BLaER1 (cell line): ENCODE measurements around the gene KAT6B.

ENCODE experiments used
- H3K27ac ChIP-seq: shearing (Covaris generic); formaldehyde crosslinking; 2 replicates; pipeline ENCODE4 v1.8.1; 2022
- H3K27me3 ChIP-seq: shearing (Covaris generic); formaldehyde crosslinking; 2 replicates; pipeline ENCODE4 v1.8.1; 2022
- H3K36me3 ChIP-seq: shearing (Covaris generic); formaldehyde crosslinking; 2 replicates; pipeline ENCODE4 v1.8.1; 2022
- H3K4me1 ChIP-seq: shearing (Covaris generic); formaldehyde crosslinking; 2 replicates; pipeline ENCODE4 v1.8.1; 2022
- H3K4me2 ChIP-seq: shearing (Covaris generic); formaldehyde crosslinking; 2 replicates; pipeline ENCODE4 v1.8.1; 2022
- H3K4me3 ChIP-seq: shearing (Covaris generic); formaldehyde crosslinking; 2 replicates; pipeline ENCODE4 v1.8.1; 2022
- H3K9ac ChIP-seq: shearing (Covaris generic); formaldehyde crosslinking; 2 replicates; pipeline ENCODE4 v1.8.1; 2022
- H3K9me3 ChIP-seq: shearing (Covaris generic); formaldehyde crosslinking; 2 replicates; pipeline ENCODE4 v1.8.1; 2022
- H4K20me1 ChIP-seq: shearing (Covaris generic); formaldehyde crosslinking; 2 replicates; pipeline ENCODE4 v1.8.1; 2022
- Cebpa-rat ChIP-seq: shearing (Covaris generic); IDR thresholded peaks from 2 replicates; pipeline ENCODE4 v1.8.1; 2022

KAT6B gene

DNA sequence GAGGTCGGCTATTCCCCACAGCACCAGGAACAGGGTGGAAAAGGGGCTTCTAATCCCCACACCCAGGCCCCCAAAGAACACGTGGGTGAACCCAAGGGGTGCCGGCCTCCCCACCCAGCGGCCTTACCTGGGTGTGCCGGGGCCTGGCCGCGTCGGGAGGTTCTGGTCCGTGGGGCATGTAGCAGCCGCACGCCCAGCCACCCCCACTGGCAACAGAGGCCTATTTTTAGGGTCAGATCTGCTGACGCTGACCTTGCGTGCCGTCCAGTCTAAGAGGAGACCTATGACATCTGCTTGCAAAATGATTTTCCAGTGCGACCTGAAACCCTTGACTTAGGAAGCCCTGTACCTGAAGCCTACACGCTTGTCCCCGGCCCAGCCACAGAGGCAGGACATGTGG is 247.0 kb downstream of the KAT6B start:
- Histone ChIP-seq H3K9me3 (no peaks in the 10 kb centered on the region; the same call in 1 of the 2 replicates), H3K9ac (no peak overlapping the region), H3K4me2 (no peak overlapping the region), H3K27me3 (no peaks in the 10 kb centered on the region), H3K27ac (no peak overlapping the region), H3K36me3 (no peaks in the 10 kb centered on the region), H3K4me3 (no peak overlapping the region), H3K4me1 (peaks cover 10% of the 10 kb centered on the region), H4K20me1 (no peaks in the 10 kb centered on the region)
- no peak for TF ChIP-seq Cebpa-rat

DNA sequence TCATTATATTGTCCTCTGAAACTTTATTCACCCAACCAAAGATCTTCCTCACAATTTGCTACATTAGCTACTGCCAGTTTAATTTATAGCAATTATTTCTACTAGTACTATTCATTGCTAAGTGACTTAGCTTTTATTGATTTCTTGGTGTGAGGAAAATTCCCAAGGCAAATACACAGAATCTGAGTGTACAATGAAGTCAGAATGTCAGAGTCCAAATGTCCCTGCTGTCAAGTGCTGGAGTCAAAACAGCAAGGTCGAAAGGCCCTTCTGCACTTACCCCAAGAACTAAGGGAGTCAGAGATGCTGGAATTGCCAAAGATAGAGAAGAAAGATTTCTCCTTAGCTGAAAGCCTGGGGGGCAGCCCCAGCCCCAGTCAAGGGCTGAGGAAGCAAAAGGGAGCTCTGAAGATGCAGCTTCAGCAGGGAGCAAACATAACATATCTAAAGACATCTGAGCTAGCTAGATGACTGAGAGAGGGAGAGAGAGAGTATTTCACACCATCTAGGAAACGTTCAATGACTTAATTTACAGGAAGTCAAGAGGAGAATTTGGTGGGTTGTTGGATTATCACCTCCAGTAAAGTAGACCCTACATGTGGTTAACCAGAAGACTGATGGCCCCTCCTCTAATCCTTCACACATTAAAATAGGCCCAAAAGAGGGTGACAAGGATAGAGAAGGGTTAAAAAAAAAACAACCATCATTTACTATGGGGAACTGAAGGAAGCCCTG is 248.5 kb downstream of the KAT6B start:
- no peak overlapping the region for H3K27ac ChIP-seq
- no peaks in the 10 kb centered on the region for H3K36me3 ChIP-seq
- H3K27me3 ChIP-seq = no peaks in the 10 kb centered on the region
- H4K20me1 ChIP-seq = no peaks in the 10 kb centered on the region
- no peak overlapping the region for H3K4me2 ChIP-seq
- H3K4me1 ChIP-seq = peaks cover 4% of the 10 kb centered on the region; the same call in 1 of the 2 replicates
- H3K9me3 ChIP-seq = no peaks in the 10 kb centered on the region; the same call in 1 of the 2 replicates
- no peak overlapping the region for H3K4me3 ChIP-seq
- H3K9ac ChIP-seq = no peak overlapping the region
- TF ChIP-seq Cebpa-rat = no peak

DNA sequence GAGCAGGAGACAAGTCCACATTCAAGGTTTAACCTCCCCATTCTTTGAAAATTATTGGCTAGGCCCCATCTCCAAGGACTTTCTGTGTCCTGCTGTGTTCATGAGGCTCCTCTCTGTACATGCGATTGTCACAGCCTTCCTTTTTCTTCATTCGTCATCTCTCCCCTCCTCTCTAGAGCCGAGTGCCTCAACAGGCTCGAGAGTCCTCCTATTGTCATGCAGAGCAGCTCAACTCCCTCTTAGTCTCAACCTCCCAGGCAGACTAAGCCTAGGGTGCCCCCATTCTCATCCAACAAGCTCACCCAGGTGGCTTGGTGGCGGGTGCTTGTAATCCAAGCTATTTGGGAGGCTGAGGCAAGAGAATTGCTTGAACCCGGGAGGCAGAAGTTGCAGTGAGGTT is 249.9 kb downstream of the KAT6B start:
- Histone ChIP-seq H3K27me3 (no peaks in the 10 kb centered on the region), H3K27ac (no peak overlapping the region), H3K9me3 (no peaks in the 10 kb centered on the region), H3K36me3 (no peaks in the 10 kb centered on the region), H3K4me3 (no peak overlapping the region), H3K4me2 (no peak overlapping the region), H4K20me1 (no peaks in the 10 kb centered on the region), H3K9ac (no peak overlapping the region), H3K4me1 (no peaks in the 10 kb centered on the region)
- TF ChIP-seq Cebpa-rat = no peak

DNA sequence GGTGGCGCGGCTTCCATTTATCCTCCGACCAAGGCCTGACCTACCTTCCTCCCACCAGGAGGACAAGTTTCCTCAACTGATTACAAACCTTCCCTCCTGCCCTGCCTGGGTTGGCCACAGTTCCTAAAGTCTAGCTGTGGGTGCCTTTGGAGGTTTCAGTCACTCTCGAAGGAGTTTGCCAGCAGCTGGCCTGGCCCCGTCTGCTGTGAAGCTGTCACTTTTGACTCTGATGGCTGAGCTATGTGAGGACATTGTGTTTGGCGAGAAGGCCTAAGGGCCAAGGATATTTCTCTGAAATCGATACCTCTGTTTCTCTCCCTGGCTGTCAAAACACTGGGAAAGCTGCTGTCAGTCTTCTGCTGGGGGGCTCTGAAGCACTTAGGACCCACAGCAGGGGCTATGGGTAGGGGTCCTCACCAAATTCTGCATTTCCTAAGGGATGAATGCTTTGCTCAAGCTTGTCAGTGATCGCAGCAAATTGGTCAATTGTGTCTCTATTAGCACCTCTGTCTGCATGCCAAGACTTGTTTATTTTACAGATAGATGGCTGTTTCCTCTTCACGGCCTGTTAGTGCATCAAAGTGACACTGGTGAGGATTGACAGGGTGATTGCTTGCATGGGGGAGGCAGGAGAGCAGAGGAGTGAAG is 253.2 kb downstream of the KAT6B start:
- H3K4me1 ChIP-seq = peaks cover 8% of the 10 kb centered on the region
- no peaks in the 10 kb centered on the region for H4K20me1 ChIP-seq
- no peaks in the 10 kb centered on the region for H3K36me3 ChIP-seq
- H3K4me2 ChIP-seq = no peak overlapping the region
- no peak overlapping the region for H3K9ac ChIP-seq
- no peak for TF ChIP-seq Cebpa-rat
- H3K27ac ChIP-seq = no peak overlapping the region
- no peaks in the 10 kb centered on the region for H3K9me3 ChIP-seq
- no peaks in the 10 kb centered on the region for H3K27me3 ChIP-seq
- H3K4me3 ChIP-seq = no peak overlapping the region

DNA sequence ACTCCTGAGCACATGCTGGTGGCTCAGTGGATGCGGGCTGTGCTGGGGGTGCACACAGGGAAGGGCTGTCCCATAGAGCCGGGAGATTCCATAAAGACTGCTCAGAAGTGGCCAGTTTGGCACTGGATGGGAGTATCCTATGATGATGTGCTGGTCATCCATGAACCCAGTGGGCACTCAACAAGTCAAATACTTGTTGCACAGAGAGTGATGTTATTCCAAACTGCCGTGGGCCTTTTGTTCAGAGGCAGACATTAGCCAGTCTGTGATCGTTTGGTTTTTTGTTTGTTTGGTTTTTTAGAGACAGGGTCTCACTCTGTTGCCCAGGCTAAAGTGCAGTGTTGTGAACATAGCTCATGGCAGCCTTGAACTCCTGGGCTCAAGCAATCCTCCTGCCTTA is 254.2 kb downstream of the KAT6B start:
- Histone ChIP-seq H3K9ac (no peak overlapping the region), H3K4me3 (no peak overlapping the region), H3K36me3 (no peaks in the 10 kb centered on the region), H4K20me1 (no peaks in the 10 kb centered on the region), H3K27ac (no peak overlapping the region), H3K4me2 (no peak overlapping the region), H3K9me3 (no peaks in the 10 kb centered on the region), H3K27me3 (no peaks in the 10 kb centered on the region), H3K4me1 (peaks cover 16% of the 10 kb centered on the region)
- no peak for TF ChIP-seq Cebpa-rat

DNA sequence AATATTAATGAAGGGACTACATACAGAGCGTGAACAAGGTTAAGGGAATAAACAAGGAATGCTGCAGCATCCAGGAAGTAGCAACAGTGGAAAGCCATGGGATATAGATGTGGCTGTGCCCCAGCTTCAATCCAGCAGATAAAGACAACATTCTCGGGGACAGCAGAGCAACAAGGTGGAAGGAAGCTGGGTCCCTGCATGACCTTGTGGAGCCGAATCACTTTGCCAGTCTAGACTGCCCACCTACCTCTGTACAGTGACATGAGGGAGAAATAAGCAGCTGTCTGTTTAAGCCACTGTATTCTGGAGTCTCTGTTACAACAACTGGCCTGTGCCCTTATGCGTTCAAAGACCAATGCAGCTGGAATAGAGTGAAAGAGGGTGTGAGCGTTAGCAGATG is 255.0 kb downstream of the KAT6B start:
- no peaks in the 10 kb centered on the region for H3K27me3 ChIP-seq
- no peak for TF ChIP-seq Cebpa-rat

More for the DNA sequence above, 255.0 kb downstream of the KAT6B start:
- no peaks in the 10 kb centered on the region for H4K20me1 ChIP-seq
- H3K4me2 ChIP-seq = no peak overlapping the region
- H3K9ac ChIP-seq = no peak overlapping the region
- no peak overlapping the region for H3K4me3 ChIP-seq
- H3K4me1 ChIP-seq = peaks cover 16% of the 10 kb centered on the region
- no peaks in the 10 kb centered on the region for H3K36me3 ChIP-seq
- H3K27ac ChIP-seq = no peak overlapping the region
- H3K9me3 ChIP-seq = no peaks in the 10 kb centered on the region
